Stimulated activated CD8-positive, alpha-beta memory T cell treated with anti-CD3 and anti-CD28 coated beads, Interleukin-15, amount 100 ng/mL, for 1 hour (primary cell): Measurements from ENCODE around the gene PLXND1.

ENCODE experiments used
- DNase-seq: peaks from one replicate; pipeline ENCODE4 v3.0.0-alpha.2; 2020; ENCODE audit warnings: low read depth

The PLXND1 gene

DNA sequence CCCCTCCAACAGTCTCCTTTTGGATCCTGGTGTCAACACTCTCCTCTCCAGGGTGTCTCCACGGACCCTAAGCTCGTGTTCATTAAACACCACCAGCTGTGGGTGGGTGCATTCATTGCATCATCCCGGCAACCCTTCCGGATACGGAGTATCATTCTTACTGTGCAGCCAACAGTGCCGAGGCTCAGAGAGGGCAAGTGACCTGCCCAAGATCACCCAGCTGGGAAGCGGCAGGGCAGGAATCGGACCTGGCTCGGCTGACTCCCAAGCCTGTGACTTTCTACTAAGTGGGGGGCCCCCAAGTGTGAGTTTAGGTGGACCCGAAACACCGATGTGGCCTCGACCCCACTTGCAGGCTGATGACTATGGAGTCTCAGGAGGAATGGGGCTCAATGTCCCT is 43.1 kb downstream of the PLXND1 start:
- no peak for DNase-seq

DNA sequence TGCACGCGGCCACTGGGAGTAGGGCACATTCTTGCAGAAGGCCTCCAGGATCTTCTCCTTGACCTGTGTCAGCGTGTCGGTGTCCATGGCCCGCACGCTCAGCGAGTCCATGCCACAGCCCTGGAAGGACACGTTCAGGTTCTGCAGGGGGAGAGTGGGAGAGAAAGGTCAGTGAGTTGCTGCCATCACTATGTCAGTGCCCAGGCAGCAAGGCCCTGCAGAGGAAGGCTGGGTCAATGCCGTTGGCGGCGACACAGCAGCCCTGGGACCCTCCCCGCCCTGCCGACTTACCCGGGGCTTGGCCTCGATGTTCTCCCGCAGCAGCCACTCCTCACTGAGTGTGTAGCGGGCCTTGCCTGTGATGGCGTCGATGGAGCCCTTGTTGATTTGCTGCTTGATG is 43.7 kb downstream of the PLXND1 start:
- DNase-seq: no peak

DNA sequence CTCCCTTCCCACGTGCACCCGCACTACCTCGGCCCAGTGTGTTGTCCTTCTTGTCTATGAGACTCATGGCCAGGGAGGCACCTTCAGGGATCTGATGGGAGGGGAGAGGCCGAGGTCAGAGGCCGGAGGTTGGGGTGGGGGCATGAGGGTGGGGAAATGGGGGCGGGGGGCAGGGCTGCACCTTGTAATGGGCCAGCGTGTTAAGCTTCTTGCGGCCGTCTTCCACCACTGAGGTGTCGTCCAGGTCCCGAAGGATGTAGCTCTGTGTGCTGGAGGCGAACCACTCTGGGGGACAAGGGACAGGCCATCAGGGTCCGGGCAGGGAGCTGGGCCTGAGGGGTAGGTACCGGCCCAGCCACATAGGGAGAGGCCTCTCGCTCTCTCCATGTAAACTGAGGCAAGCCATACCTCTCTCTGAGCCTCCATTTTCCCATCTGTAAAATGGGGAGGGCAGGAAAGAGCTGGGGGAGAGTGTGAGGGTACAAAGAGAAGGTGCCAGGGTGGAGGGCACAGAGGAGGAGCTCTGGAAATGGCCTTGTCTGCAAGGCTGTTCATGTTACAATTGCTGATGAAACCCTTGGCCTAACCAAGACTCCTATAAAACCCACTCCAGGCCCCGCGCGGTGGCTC is 44.7 kb downstream of the PLXND1 start:
- no peak for DNase-seq

DNA sequence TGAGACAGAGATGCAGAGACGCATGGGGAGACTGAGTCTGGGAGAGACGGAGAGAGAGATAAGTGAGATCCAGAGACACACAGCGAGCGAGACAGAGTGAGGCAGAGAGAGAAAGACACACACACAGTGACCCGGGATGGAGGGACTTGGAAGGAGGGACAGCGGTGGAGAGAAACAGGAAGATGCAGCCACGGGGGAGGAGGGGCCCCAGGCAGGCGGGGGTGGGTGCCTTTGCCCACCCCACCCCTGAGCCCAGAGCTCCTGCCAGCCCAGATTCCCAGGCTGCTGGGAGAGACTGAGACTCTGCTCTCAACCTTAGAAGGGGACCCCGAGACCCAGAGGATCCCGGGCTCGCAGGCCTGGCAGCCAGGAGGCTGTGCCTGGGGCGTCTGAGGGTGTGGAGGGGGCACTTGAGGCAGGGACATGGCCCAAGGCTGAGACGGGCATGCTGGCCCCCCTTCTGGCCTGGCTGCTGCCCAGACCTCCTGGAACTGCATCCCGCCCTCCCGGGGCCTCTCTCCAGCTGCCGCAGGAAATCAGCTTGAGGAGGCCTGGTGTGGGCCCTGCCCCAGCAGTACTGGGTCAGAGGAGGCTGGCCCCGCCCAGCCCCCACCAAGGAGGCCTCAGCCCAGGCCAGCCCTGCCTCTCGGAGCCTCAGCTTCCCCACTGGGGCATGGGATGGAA is 45.4 kb downstream of the PLXND1 start:
- no peak for DNase-seq

DNA sequence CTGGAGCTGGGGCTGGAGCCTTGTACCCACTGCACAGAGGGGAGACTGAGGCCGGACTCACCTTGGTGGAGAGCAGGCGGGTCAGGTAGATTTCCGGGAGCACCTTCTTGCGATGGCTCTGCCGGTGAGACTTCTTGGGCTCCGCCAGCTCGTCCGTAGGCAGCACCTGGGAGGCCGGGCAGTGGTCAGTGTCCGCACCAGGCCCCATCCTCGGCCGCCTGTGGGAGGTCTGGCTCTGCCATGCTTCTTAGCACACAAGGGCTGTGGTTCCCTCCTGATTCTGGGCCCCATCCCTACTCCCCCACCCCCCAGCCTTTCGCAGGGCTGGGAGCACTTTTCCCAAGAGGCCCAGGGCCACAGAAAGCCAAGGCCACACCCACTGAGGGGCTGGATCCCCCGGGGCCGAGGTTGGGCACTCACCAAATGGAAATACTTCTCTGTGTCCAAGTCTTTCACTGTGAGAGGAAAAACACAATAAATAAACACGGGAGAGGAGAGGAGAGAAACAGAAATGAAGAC is 46.1 kb downstream of the PLXND1 start:
- DNase-seq: no peak

DNA sequence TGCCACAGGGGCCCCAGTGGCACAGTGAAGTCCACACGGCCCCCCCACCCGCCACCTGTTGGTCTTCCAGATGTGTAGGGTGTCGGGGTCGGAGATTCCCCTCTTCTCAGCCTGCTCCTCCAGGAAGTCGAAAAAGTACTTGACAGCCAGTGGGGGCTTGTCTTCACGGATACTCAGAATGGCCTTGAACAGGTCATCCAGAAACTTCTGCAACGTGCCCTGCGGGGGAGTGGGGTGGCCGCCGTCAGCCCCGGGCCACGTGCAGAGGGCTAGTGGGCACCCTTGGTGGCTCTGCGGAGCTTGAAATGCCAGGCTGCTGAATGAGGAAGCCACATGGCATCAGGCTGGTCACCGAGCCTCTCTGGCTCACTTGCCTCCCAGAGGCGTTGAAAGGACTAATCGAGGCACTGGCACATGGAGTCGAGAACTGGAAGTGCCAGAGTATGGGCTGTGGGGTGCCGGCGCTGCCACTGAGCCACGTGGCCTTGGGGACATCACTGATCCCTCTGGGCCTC is 46.9 kb downstream of the PLXND1 start:
- no peak for DNase-seq

DNA sequence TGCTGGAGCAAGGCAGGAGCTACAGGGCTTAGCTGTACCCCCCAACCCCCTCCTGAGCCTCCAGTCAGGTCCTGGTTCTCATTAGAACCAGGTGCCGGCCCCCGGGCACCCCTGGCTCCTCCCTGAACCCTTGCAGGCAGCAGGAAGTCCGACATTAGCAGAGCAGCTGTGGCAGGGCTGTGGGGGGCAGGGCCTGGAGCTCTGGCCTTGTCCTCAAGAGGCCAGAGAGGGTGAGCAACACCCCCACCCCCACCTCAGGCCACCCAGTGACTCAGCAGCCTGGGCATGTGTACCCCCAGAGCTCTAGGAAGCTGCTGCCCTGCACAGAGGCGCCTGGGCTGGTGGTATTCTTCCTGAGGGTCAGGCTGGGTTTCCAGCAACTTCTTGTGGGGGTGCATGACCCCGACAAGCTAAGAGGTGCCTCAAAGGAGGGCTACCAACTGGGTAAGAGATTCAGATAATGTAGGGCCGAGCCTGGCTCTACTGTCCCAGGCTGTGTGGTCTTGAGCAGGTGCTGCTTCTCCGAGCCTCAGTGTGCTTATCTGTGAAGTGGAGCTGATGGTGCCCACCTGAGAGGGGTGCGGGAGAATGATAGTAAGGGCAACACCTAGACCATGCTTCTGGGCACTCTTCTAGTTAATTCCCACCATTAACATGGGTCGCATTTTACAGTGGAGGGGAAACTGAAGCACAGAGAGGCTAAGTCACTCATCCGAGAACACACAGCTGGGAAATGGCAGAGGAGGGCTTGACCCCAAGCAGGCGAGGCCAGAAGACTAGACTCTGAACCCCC is 47.5 kb downstream of the PLXND1 start:
- DNase-seq: no peak

DNA sequence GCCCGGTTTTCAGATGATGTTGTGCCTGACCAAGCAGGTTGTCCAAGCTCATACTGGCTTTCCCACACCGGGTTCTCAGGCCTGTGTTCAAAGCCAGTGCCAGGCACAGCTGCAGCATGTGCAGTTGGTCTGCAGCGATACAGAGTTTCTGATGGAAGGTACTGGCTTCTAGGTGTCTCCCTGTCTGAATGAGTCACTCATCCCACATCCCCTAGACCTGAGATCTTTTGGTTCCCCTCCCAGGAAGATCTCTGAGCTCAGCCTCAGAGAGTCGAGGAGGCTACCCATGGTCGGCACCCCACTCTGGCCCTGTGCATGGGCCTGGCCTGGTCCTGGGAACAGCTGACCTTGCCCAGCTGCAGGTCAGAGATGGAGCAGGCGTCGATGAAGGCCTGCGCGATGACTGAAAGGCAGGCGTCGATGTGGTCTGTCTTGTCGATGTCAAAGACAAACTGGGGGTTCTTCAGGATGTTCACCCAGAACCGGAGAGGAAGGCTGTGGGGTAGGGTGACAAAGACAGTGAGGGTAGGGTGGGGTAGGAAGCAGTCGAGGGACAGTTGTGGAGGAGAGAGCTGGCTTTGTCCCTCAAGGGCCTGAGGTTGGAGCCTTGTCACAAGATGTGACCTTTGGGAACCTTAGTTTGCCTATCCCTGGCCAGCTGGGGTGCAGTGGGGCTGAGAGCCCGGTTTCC is 48.2 kb downstream of the PLXND1 start:
- DNase-seq: no peak

DNA sequence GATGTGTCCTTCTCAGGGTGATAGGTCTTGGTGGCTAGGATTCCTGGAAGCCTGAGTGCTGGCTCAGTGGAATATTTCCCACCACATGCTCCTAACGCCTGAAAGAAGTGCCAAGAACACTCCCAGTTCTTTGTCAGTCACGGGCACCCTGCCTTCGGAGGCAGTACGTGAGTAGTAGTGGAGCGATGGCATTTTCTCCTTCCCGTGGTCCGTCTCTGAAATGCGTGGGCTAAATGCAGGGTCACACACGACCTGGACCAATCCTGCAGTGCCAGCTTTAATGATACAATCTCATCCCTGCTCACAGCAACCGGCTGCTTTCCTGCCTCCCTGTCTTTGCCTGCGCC is 49.0 kb downstream of the PLXND1 start:
- no peak for DNase-seq

DNA sequence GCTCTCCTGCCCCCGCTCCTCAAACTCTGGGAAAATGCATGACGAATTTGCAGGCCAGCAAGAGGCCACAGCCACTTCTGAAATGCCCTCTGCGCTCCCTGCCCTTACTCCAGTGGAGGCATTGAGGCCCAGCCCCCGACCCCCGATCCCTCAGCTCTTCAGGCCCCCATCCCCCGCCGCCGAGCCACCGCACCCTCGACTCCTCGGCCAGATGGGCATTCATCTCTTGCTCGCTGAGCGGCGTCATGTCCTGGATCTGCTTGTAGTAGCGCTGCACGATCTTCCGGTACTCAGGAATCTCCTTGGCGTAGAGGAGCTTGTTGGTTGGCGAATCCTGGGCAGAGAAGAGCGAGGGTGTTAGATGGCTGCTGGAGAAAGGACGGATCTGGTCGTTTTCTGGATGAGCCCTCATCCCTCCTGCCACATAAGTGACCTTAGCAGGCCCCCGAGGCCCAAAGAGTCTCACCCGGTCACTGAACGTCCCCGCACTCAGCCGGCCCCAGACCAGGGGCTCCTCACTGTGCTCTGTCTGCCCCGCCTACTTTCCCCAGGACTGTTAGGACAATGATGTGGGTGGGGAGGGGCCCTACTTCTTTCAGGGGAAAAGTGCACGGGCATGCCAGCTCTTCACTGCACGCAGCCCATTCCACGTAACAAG is 49.5 kb downstream of the PLXND1 start:
- no peak for DNase-seq

DNA sequence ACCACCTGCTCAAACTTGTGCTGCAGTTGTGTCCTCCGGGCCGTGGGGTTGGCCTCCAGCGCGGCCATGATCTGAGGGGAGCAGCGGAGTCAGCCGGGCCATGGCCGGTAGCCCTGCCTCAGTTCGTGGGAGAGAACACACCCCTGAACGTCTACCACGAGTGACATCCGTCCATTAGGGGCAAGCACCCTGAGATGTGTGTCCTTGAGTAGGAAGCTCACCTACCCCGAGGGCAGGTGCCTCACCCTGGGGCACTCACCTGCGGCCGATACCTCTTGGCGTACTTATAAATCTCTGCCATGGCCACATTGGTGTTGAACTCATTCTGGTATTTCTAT is 50.1 kb downstream of the PLXND1 start:
- no peak for DNase-seq

DNA sequence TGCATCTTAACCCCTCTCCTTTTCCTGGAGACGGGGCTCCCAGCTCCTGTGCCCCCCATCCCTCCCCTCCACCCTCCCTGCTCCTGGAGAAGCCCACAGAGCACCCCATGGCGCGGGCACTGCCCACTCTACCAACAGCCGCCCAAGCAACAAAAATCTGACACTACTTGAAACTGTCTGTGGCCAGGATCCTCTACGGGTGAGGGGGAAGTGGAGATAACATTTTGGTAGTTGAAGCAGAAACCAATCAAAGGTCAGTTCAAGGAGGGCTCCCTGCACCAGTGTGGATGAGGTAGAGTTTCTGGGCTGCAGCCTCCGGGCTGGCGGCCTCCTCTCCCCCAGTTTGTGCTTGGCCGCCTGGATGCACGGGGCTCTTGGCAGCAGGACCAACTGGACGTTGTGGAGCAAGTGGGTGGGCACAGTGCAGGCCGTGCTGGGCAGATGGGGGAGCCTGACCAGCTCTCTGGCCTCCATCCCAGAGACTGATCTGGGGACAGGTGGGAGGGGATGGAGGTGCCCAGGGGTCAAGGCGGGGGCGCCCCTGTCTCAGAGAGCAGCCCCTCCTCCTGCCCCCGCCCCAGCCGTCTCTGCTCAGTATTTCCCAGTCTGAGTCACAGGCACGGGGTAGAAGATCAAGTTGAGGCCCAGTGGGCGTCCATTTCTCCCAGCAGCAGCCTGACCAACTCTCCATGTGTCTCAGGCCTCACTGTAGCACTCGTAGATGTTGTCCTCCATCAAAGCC is 50.7 kb downstream of the PLXND1 start:
- DNase-seq: no peak

DNA sequence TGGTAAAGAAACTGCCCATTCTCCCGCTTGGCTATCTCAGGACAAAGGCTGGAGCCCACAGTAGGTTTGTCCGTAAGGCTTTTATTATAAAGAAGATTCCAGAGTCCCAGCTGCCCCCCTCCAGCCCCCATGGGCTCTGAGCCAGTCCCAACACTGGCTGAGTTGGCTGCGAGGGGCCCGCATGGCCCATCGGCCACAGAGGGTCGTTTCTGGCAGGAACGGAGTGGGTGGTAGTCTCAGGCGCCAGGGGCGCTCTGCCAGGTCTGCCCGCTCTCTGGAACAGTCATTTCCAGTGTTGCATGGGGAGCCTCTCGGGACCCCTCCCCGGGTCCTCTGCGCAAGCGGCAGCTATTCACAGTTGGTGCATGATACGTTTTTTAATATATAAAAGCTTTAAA is 51.3 kb downstream of the PLXND1 start:
- no peak for DNase-seq

DNA sequence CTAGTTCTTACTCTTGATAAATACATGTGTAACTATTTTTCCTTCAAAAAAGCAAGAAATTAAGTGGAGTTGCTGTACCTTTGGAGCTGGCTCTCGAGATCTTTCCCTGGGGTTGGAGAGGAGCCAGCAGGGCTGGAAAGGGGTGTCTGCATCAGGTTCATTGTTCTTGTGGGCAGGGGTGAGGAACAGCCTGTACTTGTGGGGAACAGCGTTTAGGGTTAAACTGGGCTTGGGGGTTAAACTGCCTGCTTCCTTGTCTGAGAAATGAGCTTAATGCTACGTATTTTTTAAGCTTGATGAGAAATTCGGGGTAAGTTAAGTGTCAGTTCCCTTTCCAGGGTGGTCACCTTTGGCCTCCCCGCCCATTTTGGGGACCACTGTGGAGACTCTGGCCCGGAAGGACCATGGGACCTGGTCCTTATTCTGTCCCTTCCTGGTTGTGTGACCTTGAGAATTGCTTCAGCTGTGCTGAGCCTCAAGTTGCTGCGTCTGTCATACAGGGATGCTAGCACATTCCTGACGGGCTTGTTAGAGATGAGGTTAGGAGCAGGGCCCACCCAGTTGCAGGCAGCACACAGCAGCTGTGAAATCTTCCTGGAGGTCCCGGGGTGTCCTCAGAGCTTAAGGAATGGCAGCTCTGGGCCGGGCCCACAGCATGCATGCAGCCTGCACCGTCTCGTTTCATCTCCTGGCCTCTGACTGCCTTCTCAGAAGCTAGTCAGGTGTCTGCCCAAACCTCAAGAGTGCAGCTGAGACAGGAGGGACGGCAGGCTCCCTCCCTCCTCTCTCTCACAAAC is 51.9 kb downstream of the PLXND1 start:
- no peak for DNase-seq

DNA sequence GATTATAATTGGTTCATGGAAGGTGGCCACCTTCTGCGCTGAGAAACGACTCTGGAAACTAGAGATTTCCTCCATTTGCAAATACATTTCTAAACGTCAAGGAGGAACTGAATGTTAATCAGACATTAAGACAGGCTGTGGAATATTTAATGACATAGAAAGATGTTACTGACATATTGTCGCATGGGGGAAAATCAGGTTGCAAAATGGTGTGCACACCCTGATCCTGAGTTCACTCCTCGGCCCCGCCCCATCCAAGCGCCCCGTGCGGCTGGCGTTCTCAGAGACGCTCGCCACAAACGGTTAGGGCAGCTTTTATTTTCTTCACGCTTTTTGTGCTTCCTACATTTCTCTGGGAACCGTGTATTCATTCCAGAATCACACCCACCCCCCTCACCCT is 52.8 kb downstream of the PLXND1 start:
- no peak for DNase-seq

DNA sequence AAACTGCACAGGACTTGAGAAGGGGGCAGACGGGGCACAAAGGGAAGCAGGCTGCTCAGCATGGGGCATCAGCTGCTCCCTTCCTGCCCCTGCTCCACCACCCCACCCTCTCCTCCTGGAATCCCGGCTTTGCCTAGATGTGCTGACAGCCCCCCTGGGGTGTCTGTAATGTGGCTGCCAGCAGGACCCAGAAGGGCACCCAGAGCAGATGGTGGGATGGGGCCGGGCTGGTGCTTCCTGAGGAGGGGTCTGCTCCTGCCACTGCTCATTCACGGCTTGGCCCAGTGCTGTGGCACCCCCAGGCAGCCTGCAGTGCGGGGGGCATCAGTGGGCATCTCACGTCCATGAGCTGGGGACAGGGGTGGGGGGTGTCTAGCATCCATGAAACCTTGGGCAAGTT is 53.3 kb downstream of the PLXND1 start:
- DNase-seq: no peak

DNA sequence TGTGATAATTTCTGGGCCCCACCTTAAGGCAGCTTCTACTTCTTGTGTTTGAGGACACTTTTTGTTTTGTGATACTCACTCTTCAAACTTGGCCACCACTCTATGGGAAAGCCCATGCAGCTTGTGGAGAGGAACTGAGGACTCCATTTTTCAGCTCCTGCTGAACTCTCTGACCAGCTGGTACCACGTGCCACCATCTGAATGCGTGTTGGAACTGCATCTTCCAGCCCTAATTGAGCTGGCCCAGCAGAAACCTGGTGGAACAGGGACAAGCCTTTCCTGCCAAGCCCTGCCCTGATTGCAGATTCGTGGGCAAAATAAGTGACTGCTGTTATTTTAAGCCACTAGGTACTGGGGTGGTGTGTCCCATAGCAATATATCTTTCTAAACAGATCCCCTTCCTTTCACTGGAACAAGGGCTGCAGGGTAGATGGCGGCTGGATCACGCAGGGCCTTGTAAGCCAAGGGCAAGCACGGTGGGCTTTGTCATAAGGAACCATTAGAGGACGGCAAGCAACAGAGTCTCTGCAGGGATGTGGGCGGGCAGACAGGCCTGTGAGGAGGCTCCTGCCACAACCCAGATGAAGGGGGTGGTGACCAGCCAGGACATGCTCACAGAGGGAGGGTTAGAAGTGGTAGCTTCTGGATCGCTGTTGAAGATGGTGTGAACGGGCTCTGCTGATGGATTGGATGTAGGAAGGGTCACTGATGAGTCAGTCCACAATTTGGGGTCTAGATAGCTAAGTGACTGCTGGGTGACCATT is 54.0 kb downstream of the PLXND1 start:
- no peak for DNase-seq

DNA sequence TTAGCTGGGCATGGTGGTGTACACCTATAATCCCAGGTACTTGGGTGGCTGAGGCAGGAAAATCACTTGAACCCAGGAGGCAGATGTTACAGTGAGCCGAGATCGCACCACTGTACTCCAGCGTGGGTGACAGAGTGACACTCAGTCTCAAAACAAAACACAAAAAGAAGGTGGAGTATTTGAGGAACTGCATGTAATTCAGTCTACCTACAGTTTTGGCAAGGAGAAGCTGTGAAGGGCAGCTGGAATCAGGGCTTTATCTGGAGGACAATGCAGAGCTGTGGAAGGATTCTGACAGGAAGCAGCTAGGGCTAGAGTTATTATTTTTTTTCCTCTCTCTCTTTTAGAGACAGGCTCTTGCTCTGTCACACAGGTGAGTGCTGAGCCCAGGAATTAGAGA is 56.7 kb downstream of the PLXND1 start:
- no peak for DNase-seq

DNA sequence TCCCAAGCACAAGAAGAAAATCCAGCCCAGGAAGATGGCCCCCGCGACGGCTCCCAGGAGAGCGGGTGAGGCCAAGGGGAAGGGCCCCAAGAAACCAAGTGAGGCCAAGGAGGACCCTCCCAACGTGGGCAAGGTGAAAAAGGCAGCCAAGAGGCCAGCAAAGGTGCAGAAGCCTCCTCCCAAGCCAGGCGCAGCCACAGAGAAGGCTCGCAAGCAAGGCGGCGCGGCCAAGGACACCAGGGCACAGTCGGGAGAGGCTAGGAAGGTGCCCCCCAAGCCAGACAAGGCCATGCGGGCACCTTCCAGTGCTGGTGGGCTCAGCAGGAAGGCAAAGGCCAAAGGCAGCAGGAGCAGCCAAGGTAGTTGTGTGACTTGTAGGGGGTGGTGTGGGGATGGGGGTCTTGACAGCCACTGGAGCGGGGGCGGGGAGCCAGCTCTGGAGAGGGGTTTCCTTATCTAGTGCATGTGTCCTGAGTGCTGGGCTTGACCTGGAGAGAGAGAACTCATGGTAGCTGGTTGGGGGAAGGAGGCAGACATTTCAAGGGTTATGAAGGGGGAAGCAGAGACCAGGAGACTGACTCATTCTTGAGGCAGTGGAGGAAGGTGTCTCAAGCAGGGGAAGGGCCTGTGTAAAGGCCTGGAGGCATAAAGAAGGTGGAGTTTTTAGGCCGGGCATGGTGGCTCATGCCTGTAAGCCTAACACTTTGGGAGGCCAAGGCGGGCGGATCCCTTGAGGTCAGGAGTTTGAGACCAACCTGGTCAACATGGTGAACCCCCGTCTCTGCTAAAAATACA is 57.3 kb downstream of the PLXND1 start:
- DNase-seq: no peak
